ENCODE data around the gene ZNF624. TPM values are rescaled to one million over a fixed set of nuclear protein-coding genes. Genes with fewer than 3 reads are reported as not detected.
"Not testable (repeated sequence)": the region's sequence is repeated elsewhere in the genome, so short reads cannot be mapped to it uniquely, and the experiment has no call there.

Gene ZNF624
- total RNA-seq: 3.2 TPM
- long read RNA-seq: 0 reads

DNA sequence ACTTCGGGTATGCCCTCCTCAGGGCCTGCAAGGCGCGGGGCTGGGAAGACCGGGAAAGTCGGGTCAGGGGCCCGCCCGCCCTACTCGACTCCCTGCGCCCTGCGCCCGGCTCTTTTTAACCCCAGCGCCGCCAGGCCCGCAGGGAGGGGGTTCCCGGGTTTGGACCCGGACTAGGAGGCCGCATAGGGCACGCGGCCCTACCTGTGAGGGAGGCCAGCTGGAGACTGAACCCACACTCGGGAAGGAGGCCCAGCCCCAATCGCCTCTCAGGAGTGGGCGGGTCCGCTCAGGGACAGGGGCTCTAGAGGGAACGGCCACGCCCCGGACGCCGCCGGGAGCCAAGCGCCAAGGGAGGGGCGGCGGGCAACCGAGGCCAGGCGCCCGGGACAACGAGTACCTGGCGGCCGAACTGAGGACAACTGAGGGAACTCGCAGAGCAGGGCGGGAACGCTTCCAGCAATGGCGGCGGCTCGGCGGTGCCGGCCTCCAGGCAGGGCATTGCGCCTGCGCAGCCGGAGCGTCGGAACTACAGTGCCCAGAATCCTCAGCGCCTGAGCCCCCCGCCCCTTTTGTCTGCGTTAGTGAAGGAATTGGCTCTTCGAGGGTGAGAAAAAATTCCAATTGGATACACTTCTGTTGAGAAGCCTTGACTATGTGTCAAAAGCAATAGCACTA is at the start of gene ZNF624:
Gene ZNF624, minus strand, starts transcription at position 484 of the 675 bp plus-strand sequence.
- DNase-seq (ENCODE audit: low spot score): peak; percentile 96

GRCh38 chr17:16697603-16698002 is 44.0 kb upstream of the ZNF624 start:
- DNase-seq (ENCODE audit: low spot score): not testable (repeated sequence)

- not testable (repeated sequence) for DNase-seq (ENCODE audit: low spot score)
These were observed 36.8 kb upstream of the ZNF624 start for GRCh38 chr17:16690447-16690846.

DNA sequence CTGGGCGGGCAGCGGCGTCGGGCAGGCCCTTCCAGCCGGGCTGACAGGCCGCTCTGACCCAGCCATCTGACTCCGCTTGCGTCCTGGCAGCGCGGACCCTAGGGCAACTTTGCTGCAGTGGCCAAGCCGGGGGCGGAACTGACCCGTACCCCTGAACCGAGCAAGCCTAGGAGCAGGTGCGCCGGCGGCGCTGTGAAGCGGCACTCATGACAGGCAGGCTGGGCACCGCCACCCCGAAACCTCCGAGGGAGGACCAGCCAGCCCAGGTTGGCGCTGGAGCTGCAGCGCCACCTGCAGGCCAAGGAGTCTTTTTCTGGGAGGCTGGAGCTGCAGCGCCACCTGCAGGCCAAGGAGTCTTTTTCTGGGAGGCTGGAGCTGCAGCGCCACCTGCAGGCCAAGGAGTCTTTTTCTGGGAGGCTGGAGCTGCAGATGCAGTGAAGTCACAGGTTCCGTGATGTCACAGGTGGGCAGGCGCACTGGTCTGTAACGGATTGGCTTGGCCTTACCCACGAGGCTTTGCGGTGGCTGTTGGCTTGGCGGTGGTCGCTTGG is 36.2 kb upstream of the ZNF624 start, which contains the start of gene CCDC144A:
Gene CCDC144A, plus strand, starts transcription at position 511 of the 551 bp plus-strand sequence. CDS start 160 bp downstream, outside the sequence.
- not testable (repeated sequence) for DNase-seq (ENCODE audit: low spot score)

DNA sequence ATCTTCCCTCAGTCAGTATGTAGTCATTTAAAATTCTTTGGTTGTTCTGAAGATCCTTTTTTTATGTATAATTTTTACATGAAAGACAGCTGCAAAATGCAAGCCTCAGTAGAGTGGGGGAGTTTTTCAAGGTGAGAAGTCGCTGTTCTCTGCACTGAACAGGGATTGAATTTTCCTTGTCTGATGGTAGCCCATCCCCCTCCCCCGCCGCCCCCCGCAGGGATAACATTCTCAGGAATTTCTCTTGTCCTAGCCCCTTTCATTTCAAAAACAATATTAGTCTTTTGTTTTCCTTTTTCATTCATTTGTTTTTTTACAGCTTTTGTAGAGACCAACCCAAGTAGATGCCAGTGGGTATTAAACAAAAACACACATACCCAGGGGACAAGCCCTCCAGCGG is 33.5 kb upstream of the ZNF624 start:
- DNase-seq (ENCODE audit: low spot score): not testable (repeated sequence)

DNA sequence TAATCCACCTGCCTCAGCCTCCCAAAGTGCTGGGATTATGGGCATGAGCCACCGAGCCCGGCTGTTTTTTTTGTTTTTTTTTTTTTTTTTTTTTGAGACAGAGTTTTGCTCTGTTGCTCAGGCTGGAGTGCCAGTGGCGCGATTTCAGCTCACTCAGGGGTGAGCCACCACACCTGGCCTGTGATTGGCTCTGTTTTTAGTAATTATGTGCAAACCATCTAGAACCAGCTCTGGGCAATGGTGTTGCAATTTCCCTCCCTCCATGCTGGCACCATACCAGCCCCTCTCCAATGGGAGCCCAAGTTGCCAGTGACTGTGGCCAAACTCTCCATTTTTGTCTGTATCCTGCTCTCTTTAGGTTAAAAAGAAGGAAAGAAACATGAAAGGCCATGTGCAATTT is 32.4 kb upstream of the ZNF624 start:
- not testable (repeated sequence) for DNase-seq (ENCODE audit: low spot score)

- DNase-seq (ENCODE audit: low spot score): not testable (repeated sequence)
These were observed 29.9 kb upstream of the ZNF624 start for GRCh38 chr17:16683290-16684138.

DNA sequence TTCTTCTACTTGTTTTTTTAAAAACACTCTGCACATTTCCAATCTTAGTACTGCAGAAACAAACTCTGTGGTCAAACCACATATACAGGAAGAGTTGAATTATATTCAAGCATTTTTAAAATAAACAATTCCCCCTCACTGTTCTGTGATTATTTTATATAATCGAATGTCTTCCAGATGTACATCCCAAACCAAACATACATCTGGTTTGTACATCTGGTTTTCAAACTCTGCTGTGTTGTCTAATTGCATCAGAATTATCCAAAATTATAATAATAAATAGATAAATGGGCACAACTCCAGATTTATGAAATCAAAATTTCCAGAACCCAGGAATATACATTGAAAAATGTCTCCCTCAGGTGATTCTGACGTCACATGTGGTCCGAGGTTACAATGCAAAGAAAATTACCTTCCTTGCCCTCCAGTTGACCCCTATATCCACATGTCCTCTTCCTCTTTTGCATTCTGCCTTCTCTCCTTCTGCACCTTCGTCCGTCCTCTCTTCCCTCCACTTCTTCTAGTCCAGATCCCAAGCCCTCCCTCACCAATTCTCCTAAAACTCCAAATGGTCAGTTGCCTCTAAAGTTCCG is 23.1 kb upstream of the ZNF624 start:
- DNase-seq (ENCODE audit: low spot score): no peak

DNA sequence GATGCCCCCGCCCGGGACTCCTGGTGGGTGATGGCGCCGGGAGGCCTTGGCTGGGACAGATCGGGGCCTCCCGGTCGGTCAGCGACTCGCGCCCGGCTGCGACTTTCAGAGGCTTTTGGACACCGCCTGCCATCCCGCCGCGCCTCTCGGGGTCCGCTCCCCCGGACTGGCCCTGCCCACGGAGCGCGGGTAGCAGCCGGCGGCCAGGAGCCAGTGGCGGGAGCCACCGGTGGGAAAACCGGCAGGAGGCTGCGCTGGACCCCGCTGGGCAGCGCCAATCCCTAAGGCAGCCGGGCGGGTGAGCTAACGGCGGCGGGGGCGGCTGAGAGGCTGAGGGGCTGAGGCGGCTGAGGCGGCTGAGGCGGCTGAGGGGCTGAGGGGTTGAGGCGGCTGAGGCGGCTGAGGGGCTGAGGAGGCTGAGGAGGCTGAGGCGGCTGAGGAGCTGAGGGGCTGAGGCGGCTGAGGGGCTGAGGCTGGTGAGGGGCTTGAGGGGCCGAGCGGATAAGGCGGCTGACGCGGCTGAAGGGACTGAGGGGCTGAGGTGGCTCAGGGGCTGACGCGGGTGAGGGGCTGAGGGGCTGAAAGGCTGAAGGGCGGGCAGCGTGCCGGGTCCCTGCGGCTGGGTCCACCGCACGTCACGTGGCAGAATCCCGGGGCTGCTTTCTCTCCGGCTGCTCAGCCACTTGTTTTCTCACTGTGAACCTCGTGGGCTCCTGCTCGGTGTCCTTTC is 13.4 kb upstream of the ZNF624 start:
- not testable (repeated sequence) for DNase-seq (ENCODE audit: low spot score)

GRCh38 chr17:16666553-16666906 is 12.9 kb upstream of the ZNF624 start:
- not testable (repeated sequence) for DNase-seq (ENCODE audit: low spot score)

DNA sequence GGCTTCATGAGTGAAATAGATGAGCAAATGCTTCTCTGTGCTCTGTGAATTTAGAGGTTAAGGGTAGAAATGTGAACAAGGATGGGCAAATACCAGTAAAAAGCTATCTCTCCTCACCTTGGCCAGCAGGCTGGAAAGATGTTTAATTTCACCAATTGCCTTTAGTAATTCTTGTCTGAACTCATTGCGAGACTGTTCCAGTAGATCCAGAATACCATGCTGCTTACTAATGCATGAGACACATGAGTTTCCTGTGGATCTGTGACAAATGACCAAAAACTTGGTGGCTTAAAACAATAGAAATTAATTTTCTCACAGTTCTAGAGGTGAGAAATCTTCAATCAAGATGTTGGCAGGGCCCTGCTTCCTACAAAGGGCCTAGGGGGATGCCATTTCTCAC is 9.3 kb upstream of the ZNF624 start:
- DNase-seq (ENCODE audit: low spot score): no peak

DNA sequence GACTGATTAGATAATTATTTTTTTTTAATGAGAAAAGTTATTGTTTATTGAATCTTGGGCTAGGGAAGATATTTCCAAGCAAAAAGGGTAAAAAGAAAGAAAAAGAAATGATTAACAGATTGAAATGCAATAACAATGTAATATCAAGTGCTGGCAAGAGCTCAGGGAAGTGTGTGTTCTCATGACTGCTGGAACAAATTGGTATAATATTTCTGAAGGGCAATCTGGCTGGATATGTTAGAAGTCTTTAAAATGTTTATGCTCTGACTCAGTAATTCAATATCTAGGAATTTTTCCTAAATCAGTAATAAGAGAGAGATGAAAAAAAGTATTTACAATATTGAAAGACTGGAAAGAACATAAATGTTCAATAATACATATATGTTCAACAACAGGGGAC is 7.6 kb upstream of the ZNF624 start:
- DNase-seq (ENCODE audit: low spot score): no peak

DNA sequence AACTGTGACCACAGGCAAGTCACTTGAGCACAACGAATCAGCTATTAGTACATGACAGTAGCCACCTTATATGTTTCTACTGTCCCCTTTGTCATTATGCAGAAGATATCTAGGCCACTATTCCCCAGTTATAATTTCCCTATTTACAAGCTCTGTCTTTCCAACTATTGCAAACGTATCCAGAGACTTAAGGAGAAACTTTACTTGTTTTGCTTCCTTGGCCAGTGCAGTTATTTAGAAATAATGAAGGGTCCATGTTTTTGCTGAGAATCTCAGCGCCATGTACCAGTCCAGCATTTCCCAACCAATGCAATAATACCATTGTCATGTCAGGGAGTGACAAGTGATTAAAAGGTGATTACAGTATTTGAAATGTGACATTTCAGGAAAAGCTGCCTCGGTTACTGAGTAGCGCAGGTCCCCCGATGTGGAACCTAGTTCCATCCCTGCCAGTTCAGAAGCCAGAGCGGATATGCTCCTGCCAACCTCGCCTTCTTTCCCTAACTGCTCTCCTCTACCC is 743 bp downstream of the ZNF624 start:
- DNase-seq (ENCODE audit: low spot score): no peak

DNA sequence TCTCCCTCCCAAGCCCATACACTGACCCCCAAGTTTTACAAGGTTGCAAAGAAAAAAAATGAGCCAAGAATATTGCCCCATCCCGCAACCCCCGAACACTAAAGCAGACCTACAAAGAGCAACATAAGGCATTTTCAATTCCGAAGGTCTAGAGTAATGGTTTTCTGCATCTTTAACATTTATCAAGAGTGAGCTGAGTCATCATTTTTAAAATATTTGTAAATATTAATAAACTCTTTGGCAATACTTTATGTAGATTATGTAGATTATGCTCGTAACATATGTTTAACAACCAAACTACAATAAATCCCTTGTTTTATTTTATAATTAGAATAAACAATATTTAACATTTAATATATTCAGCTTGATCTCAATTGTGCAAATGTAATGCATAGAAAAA is 1.4 kb downstream of the ZNF624 start:
- no peak for DNase-seq (ENCODE audit: low spot score)

DNA sequence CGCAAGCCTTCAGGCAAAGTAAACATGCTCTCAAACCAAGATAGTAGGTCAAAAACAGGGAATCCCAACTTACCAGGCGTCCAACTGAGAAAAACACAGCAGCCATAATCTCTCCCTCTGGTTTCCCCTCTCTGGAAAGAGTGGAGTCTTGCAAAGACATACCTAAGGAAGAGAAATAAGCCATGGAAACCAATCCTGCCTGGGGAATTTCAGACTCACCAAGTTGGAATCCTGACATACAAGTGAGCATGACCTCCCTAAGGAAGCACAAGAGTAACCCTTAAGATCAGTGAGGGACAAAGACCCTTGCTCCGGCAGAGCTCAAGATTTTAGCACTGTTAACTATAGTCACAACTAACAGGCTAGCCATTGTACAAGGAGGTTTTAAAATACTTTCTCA is 4.1 kb downstream of the ZNF624 start:
- no peak for DNase-seq (ENCODE audit: low spot score)

DNA sequence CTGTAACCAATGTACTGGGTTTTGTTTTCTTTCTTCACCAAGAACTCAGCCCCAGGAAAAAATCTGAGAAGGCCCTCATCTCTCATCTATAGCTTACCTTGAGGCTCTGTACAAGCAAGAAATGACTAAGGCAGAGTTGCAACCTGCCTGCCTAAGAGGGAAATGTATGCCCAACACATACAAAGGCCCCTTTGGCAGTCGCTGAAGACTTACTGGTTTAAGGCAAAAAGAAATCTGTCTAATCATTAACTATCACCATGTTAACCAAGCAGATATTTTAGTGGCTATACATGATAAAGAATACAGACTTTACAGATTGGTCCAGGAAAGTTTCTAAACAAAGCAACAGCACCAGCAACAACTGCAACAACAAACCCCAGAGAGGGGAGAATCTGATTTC is 14.2 kb downstream of the ZNF624 start:
- no peak for DNase-seq (ENCODE audit: low spot score)

- DNase-seq (ENCODE audit: low spot score): no peak
These were observed 30.4 kb downstream of the ZNF624 start for GRCh38 chr17:16623282-16623681.

GRCh38 chr17:16622540-16623277 is 30.9 kb downstream of the ZNF624 start:
- no peak for DNase-seq (ENCODE audit: low spot score)

- DNase-seq (ENCODE audit: low spot score): no peak
These were observed 36.1 kb downstream of the ZNF624 start for GRCh38 chr17:16617481-16618060.

DNA sequence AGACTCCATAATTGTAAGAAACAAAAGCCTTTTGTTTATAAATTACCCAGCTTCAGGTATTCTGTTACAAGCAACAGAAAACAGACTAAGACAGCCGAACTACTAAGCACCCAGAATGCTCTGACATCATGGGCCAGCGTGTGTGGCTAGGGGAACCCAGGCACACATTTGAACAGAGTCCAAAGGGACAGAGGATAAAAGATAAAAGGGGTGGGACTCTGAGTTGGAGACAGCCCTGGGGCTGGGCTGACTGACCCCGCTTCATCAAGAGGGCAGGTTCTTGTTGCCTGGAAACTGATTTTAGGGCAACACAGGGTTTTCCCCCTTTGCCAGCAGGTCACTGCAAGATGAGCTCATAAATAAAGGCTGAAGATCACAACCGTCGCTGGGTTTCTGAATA is 54.1 kb downstream of the ZNF624 start:
- DNase-seq (ENCODE audit: low spot score): no peak

Measured in mesenteric fat pad (tissue), 1 donor.